ENCODE results near the gene HES5.

The HES5 gene

GRCh38 chr1:2564815-2565374 is 34.8 kb upstream of the HES5 start:
- peaks cover 30% of the 10 kb centered on the region for H3K36me3 Mint-ChIP-seq
- peak overlapping the region; percentile 3 for H3K4me3 Mint-ChIP-seq
- H3K27ac Mint-ChIP-seq = no peak overlapping the region
- no peaks in the 10 kb centered on the region for H3K9me3 Mint-ChIP-seq
- peaks cover 58% of the 10 kb centered on the region for H3K4me1 Mint-ChIP-seq
- H3K27me3 Mint-ChIP-seq = no peaks in the 10 kb centered on the region
- ATAC-seq = no peak

- Mint-ChIP-seq H3K27me3 (no peaks in the 10 kb centered on the region), H3K27ac (peak overlapping the region; percentile 17), H3K4me1 (peaks cover 58% of the 10 kb centered on the region), H3K4me3 (no peak overlapping the region), H3K9me3 (no peaks in the 10 kb centered on the region), H3K36me3 (peaks cover 35% of the 10 kb centered on the region)
- ATAC-seq = no peak
Measured at GRCh38 chr1:2564006-2564814, 34.1 kb upstream of the HES5 start.

- ATAC-seq = no peak
- H3K27me3 Mint-ChIP-seq = no peaks in the 10 kb centered on the region
- no peaks in the 10 kb centered on the region for H3K9me3 Mint-ChIP-seq
- no peak overlapping the region for H3K4me3 Mint-ChIP-seq
- H3K4me1 Mint-ChIP-seq = peaks cover 67% of the 10 kb centered on the region
- H3K27ac Mint-ChIP-seq = no peak overlapping the region
- peaks cover 43% of the 10 kb centered on the region for H3K36me3 Mint-ChIP-seq
Measured at GRCh38 chr1:2563205-2563604, 33.1 kb upstream of the HES5 start.

DNA sequence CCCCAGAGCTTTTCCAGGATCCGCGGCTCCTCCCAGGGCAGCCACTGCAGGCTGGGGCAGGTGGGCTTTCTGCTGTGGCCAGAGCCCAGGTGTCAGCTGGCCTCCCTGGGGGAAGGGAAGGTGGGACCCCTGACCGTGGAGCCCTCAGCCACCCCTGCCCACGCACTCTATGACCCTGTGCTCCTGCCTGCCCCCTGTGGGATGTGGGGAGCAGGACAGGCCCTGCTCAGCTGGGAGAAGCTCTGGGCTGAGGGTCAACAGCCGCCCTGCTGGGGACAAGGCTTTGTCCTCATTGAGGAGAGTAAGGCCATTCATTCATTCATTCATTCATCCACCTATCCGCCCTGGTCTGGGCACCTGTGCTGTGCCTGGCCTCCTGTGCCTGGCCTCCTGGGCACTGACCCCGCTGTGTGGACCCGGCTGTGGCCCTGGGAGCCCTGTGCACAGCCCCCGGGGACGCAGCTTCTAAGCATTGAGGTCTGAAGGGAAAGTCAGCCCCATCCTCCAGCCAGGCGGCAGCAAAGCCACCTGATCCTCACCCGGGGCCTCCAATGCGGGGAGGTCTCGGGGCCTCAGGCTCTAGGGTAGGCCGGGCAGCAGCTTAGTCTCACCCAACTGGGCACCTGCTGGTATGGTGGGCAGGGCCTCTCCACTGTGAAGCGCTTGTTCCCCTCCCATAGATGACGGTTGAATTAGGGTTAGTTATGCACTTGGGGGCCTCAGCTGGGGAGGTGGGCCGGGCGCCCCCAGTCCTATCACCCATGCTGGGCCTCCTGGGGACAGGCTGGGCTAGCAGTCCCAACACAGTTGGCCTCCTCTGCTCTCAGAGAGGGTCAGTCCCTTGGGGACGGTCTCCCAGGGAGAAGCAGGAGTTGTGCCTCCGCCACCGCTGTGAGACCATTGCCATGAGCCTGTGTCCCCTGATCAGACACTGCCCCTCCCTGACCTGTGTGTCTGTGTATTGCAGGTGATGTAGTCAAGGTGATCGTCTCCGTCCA is 32.1 kb upstream of the HES5 start:
- peak; percentile 32 for ATAC-seq
- peaks cover 51% of the 10 kb centered on the region for H3K36me3 Mint-ChIP-seq
- H3K27ac Mint-ChIP-seq = no peak overlapping the region

DNA sequence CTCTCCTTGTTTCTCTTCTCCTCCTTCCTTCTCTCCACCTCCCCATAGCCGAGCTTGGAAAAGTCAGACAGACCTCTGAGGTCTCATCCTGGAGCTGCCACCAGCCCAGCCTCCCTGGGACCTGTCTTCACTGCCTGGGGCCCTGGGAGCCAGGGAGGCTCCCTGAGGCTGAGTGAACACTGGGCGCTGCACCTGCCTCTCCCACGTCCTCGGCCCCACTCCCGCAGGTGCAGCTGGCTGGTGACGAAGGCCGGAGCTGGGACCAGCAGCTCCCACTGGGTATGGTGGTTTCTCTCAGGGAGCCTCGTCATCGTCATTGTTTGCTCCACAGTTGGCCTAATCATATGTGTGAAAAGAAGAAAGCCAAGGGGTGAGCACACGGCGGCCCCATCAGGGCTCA is 31.4 kb upstream of the HES5 start:
- Mint-ChIP-seq H3K9me3 (no peaks in the 10 kb centered on the region), H3K27ac (peak overlapping the region; percentile 75), H3K4me1 (peaks cover 70% of the 10 kb centered on the region), H3K27me3 (no peaks in the 10 kb centered on the region), H3K4me3 (peak overlapping the region; percentile 7), H3K36me3 (peaks cover 56% of the 10 kb centered on the region)
- no peak for ATAC-seq

More for the DNA sequence above, 32.1 kb upstream of the HES5 start:
- no peaks in the 10 kb centered on the region for H3K9me3 Mint-ChIP-seq
- H3K4me1 Mint-ChIP-seq = peaks cover 71% of the 10 kb centered on the region
- no peaks in the 10 kb centered on the region for H3K27me3 Mint-ChIP-seq
- H3K4me3 Mint-ChIP-seq = no peak overlapping the region

- Mint-ChIP-seq H3K4me1 (peaks cover 68% of the 10 kb centered on the region), H3K9me3 (no peaks in the 10 kb centered on the region), H3K4me3 (no peak overlapping the region), H3K36me3 (peaks cover 57% of the 10 kb centered on the region), H3K27ac (peak overlapping the region; percentile 75), H3K27me3 (no peaks in the 10 kb centered on the region)
- no peak for ATAC-seq
Measured at GRCh38 chr1:2560299-2561073, 30.4 kb upstream of the HES5 start.

GRCh38 chr1:2559509-2560298 is 29.6 kb upstream of the HES5 start:
- H3K27me3 Mint-ChIP-seq = no peaks in the 10 kb centered on the region
- H3K4me3 Mint-ChIP-seq = peak overlapping the region; percentile 18
- ATAC-seq = no peak
- peak overlapping the region; percentile 35 for H3K27ac Mint-ChIP-seq
- H3K9me3 Mint-ChIP-seq = no peaks in the 10 kb centered on the region
- H3K4me1 Mint-ChIP-seq = peaks cover 68% of the 10 kb centered on the region
- H3K36me3 Mint-ChIP-seq = peaks cover 54% of the 10 kb centered on the region

- Mint-ChIP-seq H3K4me1 (peaks cover 68% of the 10 kb centered on the region), H3K4me3 (peak overlapping the region; percentile 79), H3K27me3 (no peaks in the 10 kb centered on the region), H3K9me3 (no peaks in the 10 kb centered on the region), H3K27ac (peak overlapping the region; percentile 99), H3K36me3 (peaks cover 55% of the 10 kb centered on the region)
- no peak for ATAC-seq
Measured at GRCh38 chr1:2558861-2559260, 28.8 kb upstream of the HES5 start.

- ATAC-seq = no peak
- Mint-ChIP-seq H3K9me3 (no peaks in the 10 kb centered on the region), H3K27me3 (no peaks in the 10 kb centered on the region), H3K4me3 (peak overlapping the region; percentile 98), H3K36me3 (peaks cover 57% of the 10 kb centered on the region), H3K27ac (peak overlapping the region; percentile 99), H3K4me1 (peaks cover 69% of the 10 kb centered on the region)
Measured at GRCh38 chr1:2558420-2558819, 28.4 kb upstream of the HES5 start.

DNA sequence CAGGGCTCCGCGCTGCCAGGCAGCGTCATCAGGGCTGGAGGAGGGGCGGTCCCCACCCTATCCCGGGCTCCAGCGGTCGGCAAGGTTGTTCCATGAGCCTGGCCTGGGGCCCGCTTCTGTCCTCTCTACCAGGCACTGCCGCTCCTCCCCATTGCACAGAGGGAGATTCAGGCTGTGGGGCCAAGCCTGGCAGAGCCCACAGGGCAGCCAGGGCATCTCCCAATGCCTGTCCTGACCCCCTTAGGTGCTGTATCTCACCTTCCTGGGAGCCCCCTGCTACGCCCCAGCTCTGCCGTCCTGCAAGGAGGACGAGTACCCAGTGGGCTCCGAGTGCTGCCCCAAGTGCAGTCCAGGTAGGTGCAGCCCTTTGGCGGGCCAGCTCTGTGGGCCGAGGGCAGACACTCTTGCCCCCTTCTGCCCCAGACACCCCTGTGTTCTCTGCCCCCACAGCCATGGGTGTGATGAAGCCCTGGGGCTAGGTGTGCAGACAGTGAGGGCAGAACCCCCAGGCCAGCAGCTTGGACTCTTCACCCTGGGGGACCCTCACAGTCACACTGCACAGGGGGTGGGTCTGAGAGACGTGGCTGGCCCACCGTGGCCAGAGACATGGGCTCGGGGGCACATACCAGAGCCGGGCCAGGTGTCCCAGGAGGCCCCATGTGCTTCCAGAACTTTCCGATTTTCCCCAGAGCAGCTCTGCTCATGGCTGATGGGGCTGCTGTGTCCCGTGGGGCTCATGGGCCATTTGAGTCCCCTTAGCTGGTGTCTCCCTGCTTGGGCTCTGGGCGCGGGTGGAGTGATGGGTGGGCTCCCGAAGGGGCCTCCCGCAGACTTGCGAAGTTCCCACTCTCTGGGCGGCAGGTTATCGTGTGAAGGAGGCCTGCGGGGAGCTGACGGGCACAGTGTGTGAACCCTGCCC is 27.7 kb upstream of the HES5 start:
- H3K27me3 Mint-ChIP-seq = no peaks in the 10 kb centered on the region
- peak overlapping the region; percentile 98 for H3K4me3 Mint-ChIP-seq
- H3K36me3 Mint-ChIP-seq = peaks cover 52% of the 10 kb centered on the region
- peaks cover 66% of the 10 kb centered on the region for H3K4me1 Mint-ChIP-seq
- H3K27ac Mint-ChIP-seq = peak overlapping the region; percentile 99
- ATAC-seq = no peak
- H3K9me3 Mint-ChIP-seq = no peaks in the 10 kb centered on the region

DNA sequence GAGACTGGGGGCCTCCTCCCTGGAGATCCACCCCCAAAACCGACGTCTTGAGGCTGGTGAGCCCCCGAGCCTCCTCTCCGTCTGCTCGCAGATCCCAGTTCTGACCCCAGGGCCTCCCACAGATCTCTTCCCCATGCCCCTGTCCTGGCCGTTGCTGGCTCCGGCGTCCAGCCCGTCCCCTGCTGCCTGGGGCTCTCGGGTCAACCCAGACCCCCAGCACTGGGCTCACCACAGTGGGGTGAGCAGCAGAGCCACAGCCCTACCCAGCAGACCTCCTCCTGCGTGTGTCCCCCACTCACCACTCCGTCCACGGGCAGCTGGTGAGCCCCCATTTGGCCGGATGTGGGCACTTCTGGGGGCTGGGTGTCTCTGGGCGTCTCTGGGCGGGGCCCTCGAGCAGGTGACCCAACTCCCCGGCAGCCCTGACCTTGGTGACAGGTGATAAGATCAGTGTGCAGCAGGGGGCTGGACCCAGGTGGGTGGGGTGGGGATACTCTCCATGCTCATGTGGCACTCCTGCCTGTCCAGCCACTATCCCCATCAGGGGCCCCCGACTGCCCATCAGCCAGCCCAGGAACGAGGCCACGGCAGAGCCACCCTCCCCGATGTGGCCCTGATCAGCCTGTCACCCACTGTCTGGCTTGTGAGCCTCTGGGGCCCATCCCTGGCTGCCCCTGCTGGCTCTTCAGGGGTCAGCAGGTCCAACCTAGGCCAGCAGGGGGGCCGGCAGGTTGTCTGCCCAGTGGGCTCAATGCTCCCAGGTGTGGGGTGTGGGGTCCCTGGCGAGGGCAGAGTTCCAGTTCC is 26.8 kb upstream of the HES5 start:
- peak overlapping the region; percentile 99 for H3K27ac Mint-ChIP-seq
- ATAC-seq = peak; percentile 35
- H3K36me3 Mint-ChIP-seq = peaks cover 51% of the 10 kb centered on the region
- no peaks in the 10 kb centered on the region for H3K27me3 Mint-ChIP-seq
- no peaks in the 10 kb centered on the region for H3K9me3 Mint-ChIP-seq
- H3K4me3 Mint-ChIP-seq = peak overlapping the region; percentile 98
- H3K4me1 Mint-ChIP-seq = peaks cover 68% of the 10 kb centered on the region

DNA sequence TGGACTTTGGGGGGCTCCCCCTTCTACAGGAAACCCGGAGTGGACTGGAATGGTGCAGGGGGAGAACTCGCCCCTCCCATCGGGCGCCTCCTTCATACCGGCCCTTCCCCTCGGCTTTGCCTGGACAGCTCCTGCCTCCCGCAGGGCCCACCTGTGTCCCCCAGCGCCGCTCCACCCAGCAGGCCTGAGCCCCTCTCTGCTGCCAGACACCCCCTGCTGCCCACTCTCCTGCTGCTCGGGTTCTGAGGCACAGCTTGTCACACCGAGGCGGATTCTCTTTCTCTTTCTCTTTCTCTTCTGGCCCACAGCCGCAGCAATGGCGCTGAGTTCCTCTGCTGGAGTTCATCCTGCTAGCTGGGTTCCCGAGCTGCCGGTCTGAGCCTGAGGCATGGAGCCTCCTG is 26.2 kb upstream of the HES5 start, which contains the start of gene TNFRSF14:
Gene TNFRSF14 (plus strand): TSS at position 95 of the 401 bp plus-strand sequence. CDS start 294 bp downstream, at position 389.
- H3K4me1 Mint-ChIP-seq = peaks cover 68% of the 10 kb centered on the region
- H3K27ac Mint-ChIP-seq = peak within 1 kb of the TSS; percentile 99
- peaks cover 45% of the 10 kb centered on the region for H3K36me3 Mint-ChIP-seq
- no peaks in the 10 kb centered on the region for H3K27me3 Mint-ChIP-seq
- ATAC-seq = peak; percentile 72
- no peaks in the 10 kb centered on the region for H3K9me3 Mint-ChIP-seq
- peak within 1 kb of the TSS; percentile 98 for H3K4me3 Mint-ChIP-seq

Data from stimulated activated memory B cell treated with anti-CD40 and anti-IgM and Interleukin-4, amounts not matched to agents 10 μg/mL and 1 μg/mL and 100 μg/mL, for 72 hours (primary cell).